Measurements from ENCODE around the gene CALCOCO1. TPM values are rescaled to one million over a fixed set of nuclear protein-coding genes. Genes with fewer than 3 reads are reported as not detected.
A peak's percentile ranks its signal among the peaks of the same experiment; 100 is the strongest.

The CALCOCO1 gene
- 100 to 1,000 TPM; 120 to 167 TPM for total RNA-seq
- polyA plus RNA-seq (ENCODE audit: insufficient read depth, low read depth, low replicate concordance) = 121 TPM
- long read RNA-seq, donor 1, transcript CALCOCO1-218 (15 exons, 2,291 nt) = major isoform, 12 of 79 reads
- long read RNA-seq, donor 1, partial matches to known transcripts = 61 of 79 reads
- long read RNA-seq, donor 1, other reads (novel, unspliced or antisense) = 0 of 79 reads
- long read RNA-seq, donor 2, partial matches to known transcripts = 6 of 12 reads
- long read RNA-seq, donor 2, other reads (novel, unspliced or antisense) = 0 of 12 reads

- Histone ChIP-seq H3K4me1 (peaks cover 14% of the 10 kb centered on the region), H3K9me3 (no peaks in the 10 kb centered on the region), H3K27me3 (no peaks in the 10 kb centered on the region), H3K27ac (peak within 1 kb of the TSS; percentile 65 to 73), H3K4me3 (peak within 1 kb of the TSS; percentile 88 to 93), H3K36me3 (ENCODE audit: low read depth, missing control alignments) (no peaks in the 10 kb centered on the region)
- intact Hi-C loops (cut with DNase I; ENCODE audit: low total_unique reads) = no loop called here
- TF ChIP-seq POLR2A (IDR thresholded peaks at IDR 0.05) = no peak
- TF ChIP-seq CTCF (IDR thresholded peaks at IDR 0.05) = no peak
- 0 to 1% methylated on average over 35 to 37 of the region's 38 CpGs for WGBS, 2 donors
- peak; percentile 100 for DNase-seq
Observed at GRCh38 chr12:53727310-53728041, at the start of gene CALCOCO1. CALCOCO1 (minus strand) TSS chr12:53727452; CDS start chr12:53725242, 2,210 bp downstream.

- Histone ChIP-seq H3K4me1 (peaks cover 5% of the 10 kb centered on the region), H3K27ac (peak overlapping the region in 1 of 2 donors; percentile 75), H3K27me3 (no peaks in the 10 kb centered on the region), H3K4me3 (no peak overlapping the region), H3K36me3 (ENCODE audit: low read depth, missing control alignments) (no peaks in the 10 kb centered on the region), H3K9me3 (no peaks in the 10 kb centered on the region)
- no peak for DNase-seq
- 93 to 97% methylated on average over 1 of the region's 1 CpG for WGBS, 2 donors
- TF ChIP-seq CTCF (IDR thresholded peaks at IDR 0.05) (no peak), POLR2A (IDR thresholded peaks at IDR 0.05) (no peak)
- intact Hi-C loops (cut with DNase I; ENCODE audit: low total_unique reads) = loop anchor here (10.0 kb wide), 1 partner anchor 208 kb away; the partner anchor contains the start of gene HOXC10
Observed at GRCh38 chr12:53776872-53777271, 49.6 kb upstream of the CALCOCO1 start.

- WGBS, 2 donors = 27 to 38% methylated on average over 6 of the region's 6 CpGs
- intact Hi-C loops (cut with DNase I; ENCODE audit: low total_unique reads) = loop anchor here (10.0 kb wide), 1 partner anchor 209 kb away; the partner anchor contains the start of gene HOXC10
- Histone ChIP-seq H3K4me1 (peaks cover 5% of the 10 kb centered on the region), H3K27ac (peak overlapping the region; percentile 29 to 75), H3K36me3 (ENCODE audit: low read depth, missing control alignments) (no peaks in the 10 kb centered on the region), H3K27me3 (no peaks in the 10 kb centered on the region), H3K4me3 (no peak overlapping the region), H3K9me3 (no peaks in the 10 kb centered on the region)
- peak; percentile 63 for DNase-seq
- no peak for TF ChIP-seq POLR2A (IDR thresholded peaks at IDR 0.05)
- TF ChIP-seq CTCF (IDR thresholded peaks at IDR 0.05) = no peak
Observed at GRCh38 chr12:53775478-53776145, 48.4 kb upstream of the CALCOCO1 start.

- intact Hi-C loops (cut with DNase I; ENCODE audit: low total_unique reads) = loop anchor here (10.0 kb wide), 1 partner anchor 215 kb away; the partner anchor contains the start of gene HOXC10
- H3K27ac ChIP-seq = no peak overlapping the region
- no peak for TF ChIP-seq POLR2A (IDR thresholded peaks at IDR 0.05)
- TF ChIP-seq CTCF (IDR thresholded peaks at IDR 0.05) = no peak
- DNase-seq = no peak
- no peak overlapping the region for H3K4me3 ChIP-seq
- H3K4me1 ChIP-seq = no peaks in the 10 kb centered on the region
- H3K36me3 ChIP-seq (ENCODE audit: low read depth, missing control alignments) = no peaks in the 10 kb centered on the region
- no peaks in the 10 kb centered on the region for H3K9me3 ChIP-seq
- no peaks in the 10 kb centered on the region for H3K27me3 ChIP-seq
Observed at GRCh38 chr12:53770281-53770680, 43.0 kb upstream of the CALCOCO1 start.
